CMK (cell line): ENCODE measurements around the gene PRR12.

ENCODE experiments used
- DNase-seq: peaks from one replicate; pipeline ENCODE4 v3.0.0-alpha.2; 2010; ENCODE audit warnings: low read depth

PRR12 gene

GRCh38 chr19:49560358-49560900 lies 30.6 kb upstream of the PRR12 start:
- no peak for DNase-seq

- DNase-seq = no peak
Measured at GRCh38 chr19:49564616-49565045, 26.4 kb upstream of the PRR12 start.

DNA sequence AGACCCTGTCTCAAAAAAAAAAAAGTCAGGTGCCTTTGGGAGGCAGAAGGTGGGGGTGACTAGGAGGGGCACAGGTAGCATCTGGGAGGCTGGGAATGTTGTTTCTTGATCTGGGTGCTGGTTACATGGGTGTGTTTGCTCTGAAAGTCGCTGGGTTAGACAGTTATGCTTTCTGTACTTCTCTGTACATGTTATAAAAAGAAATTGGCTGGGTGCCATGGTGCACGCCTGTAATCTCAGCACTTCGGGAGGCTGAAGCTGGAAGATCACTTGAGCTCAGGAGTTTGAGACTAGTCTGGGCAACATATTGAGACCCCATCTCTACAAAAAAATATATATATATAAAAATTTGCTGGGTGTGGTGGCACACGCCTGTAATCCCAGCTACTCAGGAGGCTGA lies 25.7 kb upstream of the PRR12 start:
- no peak for DNase-seq

DNA sequence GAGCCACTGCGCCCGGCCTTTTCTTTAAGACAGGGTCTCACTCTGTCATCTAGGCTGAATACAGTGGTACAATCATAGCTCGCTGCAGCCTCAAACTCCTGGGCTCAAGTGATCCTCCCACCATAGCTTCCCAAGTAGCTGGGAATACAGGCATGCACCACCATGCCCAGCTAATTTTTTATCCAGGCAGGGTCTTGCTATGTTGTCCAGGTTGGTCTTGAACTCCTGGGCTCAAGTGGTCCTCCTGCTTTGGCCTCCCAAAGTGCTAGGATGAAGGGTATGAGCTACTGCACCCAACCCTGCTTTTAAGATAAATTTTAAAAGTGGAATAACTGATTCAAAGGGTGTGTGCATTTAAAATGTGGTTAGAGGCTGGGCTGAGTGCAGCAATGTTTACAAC lies 24.7 kb upstream of the PRR12 start:
- no peak for DNase-seq

- DNase-seq = no peak
Measured at GRCh38 chr19:49567861-49568441, 23.0 kb upstream of the PRR12 start.

GRCh38 chr19:49570138-49570856 lies 20.7 kb upstream of the PRR12 start:
- DNase-seq = peak; percentile 68

- DNase-seq = no peak
Measured at GRCh38 chr19:49570997-49571676, 19.8 kb upstream of the PRR12 start.

GRCh38 chr19:49573009-49573408 lies 18.0 kb upstream of the PRR12 start:
- no peak for DNase-seq

GRCh38 chr19:49573425-49573824 lies 17.6 kb upstream of the PRR12 start:
- no peak for DNase-seq

DNA sequence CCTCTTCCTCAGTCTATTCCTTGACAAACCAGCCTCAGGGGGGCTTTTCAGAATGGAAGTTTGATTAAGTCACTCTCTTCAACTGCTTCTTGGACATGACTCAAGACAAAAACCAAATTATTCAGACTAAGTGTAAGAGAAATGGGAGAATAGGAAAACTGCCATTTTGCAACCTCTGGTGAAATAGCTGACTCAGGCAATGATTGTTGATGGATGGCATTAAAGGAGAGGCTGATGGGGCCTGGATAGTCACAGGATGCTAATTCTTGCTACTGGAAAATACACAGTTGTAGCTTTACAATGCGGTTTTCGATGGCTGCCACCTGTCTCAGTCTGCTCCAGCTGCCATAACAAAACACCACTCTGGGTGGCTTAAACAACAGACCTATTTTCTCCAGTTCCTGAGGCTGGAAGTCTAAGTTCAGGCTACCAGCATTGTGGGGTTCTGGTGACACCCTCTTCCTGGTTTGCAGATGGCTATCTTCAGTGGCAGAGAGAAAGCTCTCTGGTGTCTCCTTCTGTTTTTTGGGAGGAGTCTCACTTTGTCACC lies 16.7 kb upstream of the PRR12 start:
- peak; percentile 42 for DNase-seq

DNA sequence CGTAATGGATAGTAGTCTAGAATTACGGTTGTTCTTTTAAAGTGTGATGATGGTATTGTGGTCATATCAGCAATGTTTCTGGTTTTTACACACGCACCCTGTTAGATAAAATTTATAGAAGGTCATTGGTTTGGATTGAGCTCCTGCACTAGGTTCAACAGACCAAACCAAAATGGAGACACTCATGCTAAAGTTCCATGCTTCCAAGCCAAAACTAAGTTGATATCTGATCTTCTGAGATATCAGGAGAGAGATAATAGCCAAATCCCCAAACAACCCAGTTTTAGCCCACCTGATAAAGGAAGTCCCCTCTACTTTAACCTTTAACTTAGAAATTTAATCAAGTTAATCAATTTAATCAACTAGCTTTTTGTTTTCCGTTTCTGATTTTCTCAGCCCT lies 11.8 kb upstream of the PRR12 start:
- no peak for DNase-seq

GRCh38 chr19:49579947-49580263 lies 11.1 kb upstream of the PRR12 start:
- DNase-seq = no peak

DNA sequence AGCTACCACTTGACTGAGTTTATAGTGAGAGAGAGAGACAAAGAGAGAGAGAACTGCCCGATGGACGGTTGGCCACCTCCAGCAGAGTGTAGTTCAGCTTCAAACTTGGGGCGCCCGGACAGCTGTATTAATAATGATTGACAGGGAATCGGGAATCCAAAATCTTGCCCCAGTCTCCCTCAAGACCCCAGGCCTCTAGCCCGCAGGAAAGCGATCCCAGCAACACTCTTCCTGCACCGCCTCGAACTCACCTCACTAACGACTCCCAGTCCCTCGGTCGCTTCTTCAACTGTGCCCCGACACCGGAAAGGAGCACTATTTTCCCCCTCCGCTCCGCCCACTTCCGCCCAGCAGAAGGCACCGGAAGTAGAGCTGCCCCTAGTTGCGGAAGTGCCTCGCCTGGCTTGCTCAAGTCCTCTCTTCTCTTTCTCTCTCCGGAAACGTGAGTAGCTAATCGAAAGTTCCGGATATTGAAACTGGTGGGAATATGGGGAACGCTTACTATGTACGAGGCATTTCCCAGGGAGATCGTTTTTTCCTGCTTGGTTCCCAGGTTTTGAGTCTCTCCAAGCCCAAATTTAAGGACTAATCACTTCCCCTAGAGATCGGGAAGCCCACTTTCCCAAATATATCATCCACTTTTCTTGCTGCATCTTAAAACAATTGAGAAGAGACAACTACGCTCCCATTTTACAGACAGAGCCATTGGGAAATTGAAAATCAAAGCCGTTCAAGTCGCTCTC lies 10.5 kb upstream of the PRR12 start, which contains the start of gene NOSIP:
Gene NOSIP (minus strand): TSS at position 293 of the 743 bp plus-strand sequence. CDS start 19,865 bp downstream, outside the sequence.
- DNase-seq = peak; percentile 98

DNA sequence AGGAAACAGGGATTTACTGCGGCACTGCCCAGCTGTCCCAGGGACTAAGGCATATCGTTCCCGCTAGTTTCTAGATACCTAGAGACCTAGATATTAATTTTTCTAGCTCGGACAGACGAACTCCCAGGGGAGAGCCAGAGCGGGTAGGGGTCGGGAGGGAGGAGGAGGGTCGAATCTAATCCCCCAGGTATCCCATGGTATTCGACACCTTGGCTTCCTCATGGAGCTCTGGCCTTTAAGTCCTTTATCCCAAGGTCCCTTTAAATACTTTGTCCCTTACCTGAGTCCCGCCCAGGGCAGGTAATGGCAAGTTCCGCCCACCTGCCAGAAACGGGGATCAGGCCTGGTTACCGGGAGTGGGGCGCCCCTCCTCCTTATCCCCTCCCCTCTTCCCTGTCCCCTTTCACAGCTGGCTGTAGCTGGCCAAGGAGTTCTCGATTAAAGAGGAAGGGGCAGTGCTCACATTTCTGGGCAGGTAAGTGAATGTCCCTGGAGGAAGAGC lies 9.9 kb upstream of the PRR12 start, which contains the start of gene PRRG2:
Gene PRRG2 (plus strand): TSS at position 310 of the 502 bp plus-strand sequence. CDS start 1,904 bp downstream, outside the sequence.
- no peak for DNase-seq

DNA sequence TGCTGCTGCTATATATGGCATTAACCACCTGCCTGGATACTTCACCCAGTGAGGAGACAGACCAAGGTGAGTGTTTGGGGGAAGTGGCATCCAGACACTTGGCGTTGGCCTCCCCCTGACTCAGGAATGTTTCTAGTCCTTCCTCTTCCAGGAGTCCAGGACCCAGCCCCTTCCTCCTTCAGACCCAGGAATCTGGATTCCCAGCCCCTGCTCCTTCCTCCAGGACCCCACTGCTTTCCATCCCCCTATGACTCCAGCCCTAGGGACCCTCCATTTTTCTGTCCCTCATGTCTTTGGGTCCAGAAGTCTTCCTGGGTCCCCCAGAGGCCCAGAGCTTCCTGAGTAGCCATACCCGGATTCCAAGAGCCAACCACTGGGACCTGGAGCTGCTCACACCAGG lies 7.7 kb upstream of the PRR12 start:
- DNase-seq = no peak

GRCh38 chr19:49585023-49585422 lies 6.0 kb upstream of the PRR12 start:
- no peak for DNase-seq

GRCh38 chr19:49587227-49587626 lies 3.8 kb upstream of the PRR12 start:
- DNase-seq = no peak

DNA sequence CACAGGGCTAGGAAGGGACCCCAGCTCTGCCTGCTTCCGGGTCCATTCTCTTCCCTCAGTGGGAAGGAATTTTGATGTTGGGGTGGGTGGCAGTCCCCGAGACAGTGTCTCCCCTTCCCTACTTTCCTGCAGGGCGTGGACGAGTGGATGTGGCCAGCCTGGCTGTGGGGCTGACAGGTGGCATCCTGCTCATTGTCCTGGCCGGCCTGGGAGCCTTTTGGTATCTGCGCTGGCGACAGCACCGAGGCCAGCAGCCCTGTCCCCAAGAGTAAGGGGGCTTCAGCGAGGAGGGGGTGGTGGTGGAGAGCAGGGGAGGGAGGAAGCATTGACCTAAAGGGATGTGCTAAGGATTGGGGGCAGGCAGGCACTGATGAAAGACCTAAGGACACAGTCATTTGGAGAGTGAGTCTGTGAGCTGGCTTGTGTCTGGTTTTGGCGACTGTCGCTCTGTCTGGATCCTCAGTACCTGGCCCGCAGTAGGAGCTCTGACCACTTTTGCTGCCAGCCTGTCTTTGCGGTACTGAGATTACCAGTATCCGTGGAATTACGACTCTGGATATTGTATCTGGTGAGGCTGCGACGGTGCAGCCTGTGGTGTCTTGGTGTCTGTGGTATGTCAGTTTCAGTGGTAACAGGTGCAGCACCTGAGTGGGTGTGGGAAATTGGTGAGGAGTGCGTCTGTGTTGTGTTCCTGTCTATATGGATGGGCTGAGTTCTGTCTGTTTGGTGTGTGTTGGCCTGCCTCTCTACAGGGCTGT lies 2.4 kb upstream of the PRR12 start:
- DNase-seq = no peak

- DNase-seq = no peak
Measured at GRCh38 chr19:49589502-49589905, 1.5 kb upstream of the PRR12 start.

DNA sequence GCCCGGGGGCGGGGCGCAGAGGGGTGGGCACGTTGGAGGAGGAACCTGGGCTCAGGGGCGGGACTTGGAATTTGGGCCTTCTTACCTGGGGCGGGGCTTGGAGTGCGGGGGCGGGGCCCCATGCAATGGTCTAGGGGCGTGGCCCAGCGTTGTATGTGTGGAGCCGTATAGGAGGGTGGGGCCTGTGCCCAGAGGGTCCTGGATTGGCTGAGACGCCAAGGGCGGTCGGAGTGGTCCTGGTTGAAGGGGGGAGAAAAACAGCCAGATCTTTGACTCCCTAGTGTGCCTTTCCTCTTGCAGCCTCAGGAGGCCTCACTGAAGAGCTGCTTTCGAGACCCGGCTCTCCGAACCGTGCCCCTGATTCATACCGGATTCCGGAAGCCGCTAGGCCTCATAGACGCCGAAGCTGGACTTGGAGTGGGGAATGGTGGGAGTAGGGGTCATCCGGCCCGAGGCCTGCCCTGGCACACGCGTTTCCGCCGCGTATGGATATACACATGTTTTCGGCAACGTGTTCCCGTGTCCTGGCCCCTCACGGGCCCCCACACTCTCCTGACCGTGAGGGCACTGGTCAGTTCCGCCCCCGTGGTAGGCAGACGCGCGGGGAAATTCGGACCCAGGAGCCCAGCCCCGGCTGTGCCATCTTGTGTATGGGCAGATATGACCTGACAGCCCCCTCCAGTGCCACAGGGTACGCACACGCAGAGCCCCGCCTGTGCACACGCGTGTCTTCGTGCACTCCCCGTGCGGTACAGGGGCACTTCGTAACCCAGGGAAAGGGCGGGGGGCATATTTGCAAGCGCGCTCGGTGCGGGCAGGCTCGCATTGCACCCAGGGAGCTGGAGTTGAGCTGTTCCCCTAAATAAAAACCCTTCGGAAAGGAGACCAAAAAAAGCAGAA lies 661 bp upstream of the PRR12 start:
- peak; percentile 99 for DNase-seq
